HG02571 (cell line): ENCODE measurements around the gene SMIM10L1.
A peak's percentile ranks its signal among the peaks of the same experiment; 100 is the strongest.

Source experiments
- ATAC-seq: cut with Tn5 transposase; IDR thresholded peaks from one replicate; pipeline ENCODE4 v1.9.1; 2021; ENCODE audit warnings: mild to moderate bottlenecking, moderate library complexity; ENCODE audit not compliant: unreplicated experiment

SMIM10L1 gene

GRCh38 chr12:11171145-11171968 is at the start of gene SMIM10L1:
Gene SMIM10L1, plus strand, starts transcription at chr12:11171194. Its CDS starts 163 bp downstream, at chr12:11171357.
- peak; percentile 97 for ATAC-seq

GRCh38 chr12:11130382-11130781 is 40.6 kb upstream of the SMIM10L1 start:
- no peak for ATAC-seq

GRCh38 chr12:11130999-11131398 is 40.0 kb upstream of the SMIM10L1 start:
- no peak for ATAC-seq

GRCh38 chr12:11133162-11133561 is 37.8 kb upstream of the SMIM10L1 start:
- no peak for ATAC-seq

- ATAC-seq: no peak
Observed at GRCh38 chr12:11133816-11134215, 37.2 kb upstream of the SMIM10L1 start.

GRCh38 chr12:11134305-11134704 is 36.7 kb upstream of the SMIM10L1 start, which contains the start of gene TAS2R30:
Gene TAS2R30, minus strand, starts transcription at chr12:11134644. Its CDS starts 400 bp downstream, at chr12:11134244.
- ATAC-seq: no peak

GRCh38 chr12:11136075-11136474 is 34.9 kb upstream of the SMIM10L1 start:
- no peak for ATAC-seq

GRCh38 chr12:11143352-11143751 is 27.6 kb upstream of the SMIM10L1 start:
- ATAC-seq: no peak

- no peak for ATAC-seq
Observed at GRCh38 chr12:11144297-11144696, 26.7 kb upstream of the SMIM10L1 start.

- ATAC-seq: no peak
Observed at GRCh38 chr12:11147420-11147819, 23.6 kb upstream of the SMIM10L1 start.

GRCh38 chr12:11150832-11151231 is 20.2 kb upstream of the SMIM10L1 start:
- no peak for ATAC-seq

GRCh38 chr12:11152725-11153124 is 18.3 kb upstream of the SMIM10L1 start:
- no peak for ATAC-seq

- no peak for ATAC-seq
Observed at GRCh38 chr12:11154400-11154925, 16.5 kb upstream of the SMIM10L1 start.

- ATAC-seq: no peak
Observed at GRCh38 chr12:11158885-11159444, 12.0 kb upstream of the SMIM10L1 start.

- no peak for ATAC-seq
Observed at GRCh38 chr12:11162502-11162901, 8.5 kb upstream of the SMIM10L1 start.

- no peak for ATAC-seq
Observed at GRCh38 chr12:11164384-11164783, 6.6 kb upstream of the SMIM10L1 start.

- no peak for ATAC-seq
Observed at GRCh38 chr12:11166300-11166699, 4.7 kb upstream of the SMIM10L1 start.

GRCh38 chr12:11170810-11171144 is 217 bp upstream of the SMIM10L1 start:
- ATAC-seq: no peak

GRCh38 chr12:11171969-11172675 is 1.1 kb downstream of the SMIM10L1 start:
- no peak for ATAC-seq

GRCh38 chr12:11174022-11174421 is 3.0 kb downstream of the SMIM10L1 start:
- ATAC-seq: no peak

- ATAC-seq: no peak
Observed at GRCh38 chr12:11178250-11178649, 7.3 kb downstream of the SMIM10L1 start.

- ATAC-seq: no peak
Observed at GRCh38 chr12:11182529-11182928, 11.5 kb downstream of the SMIM10L1 start.
